SK-N-SH treated with all-trans-retinoic acid at 6 μM for 48 hours (cell line): ENCODE results near the gene NAE1.

ENCODE experiments used
- ATAC-seq: fragments of 200-7000 bp; cut with Tn5 transposase; 3 replicates; pipeline ENCODE4 v1.9.1; 2020; ENCODE audit warnings: mild to moderate bottlenecking, moderate library complexity
- ARNTL ChIP-seq: fragments of 450-650 bp; formaldehyde crosslinking; IDR thresholded peaks from 2 replicates; pipeline ENCODE4 v1.5.0; 2020; ENCODE audit warnings: low read depth, mild to moderate bottlenecking, moderate library complexity, borderline replicate concordance
- BACH2 ChIP-seq: fragments of 250-450 bp; sonication (Bioruptor Pico); IDR thresholded peaks from 2 replicates; pipeline ENCODE4 v1.9.0; 2021; ENCODE audit warnings: mild to moderate bottlenecking, borderline replicate concordance
- CSDC2 ChIP-seq: fragments of 250-450 bp; sonication (Bioruptor Pico); IDR thresholded peaks from 2 replicates; pipeline ENCODE4 v1.5.0; 2020; ENCODE audit warnings: mild to moderate bottlenecking, moderate library complexity
- CSRNP3 ChIP-seq: fragments of 250-450 bp; sonication (Bioruptor Pico); IDR thresholded peaks from 2 replicates; pipeline ENCODE4 v1.5.1; 2021; ENCODE audit warnings: mild to moderate bottlenecking, moderate library complexity
- ESRRG ChIP-seq: fragments of 250-450 bp; sonication (Bioruptor Pico); IDR thresholded peaks from 2 replicates; pipeline ENCODE4 v1.6.1; 2021; ENCODE audit warnings: mild to moderate bottlenecking
- GLIS3 ChIP-seq: fragments of 250-450 bp; sonication (Bioruptor Pico); IDR thresholded peaks from 2 replicates; pipeline ENCODE4 v1.5.0; 2020; ENCODE audit warnings: mild to moderate bottlenecking, moderate library complexity
- ISL1 ChIP-seq: fragments of 250-450 bp; sonication (Bioruptor Pico); IDR thresholded peaks from 2 replicates; pipeline ENCODE4 v2.1.2; 2022; ENCODE audit warnings: mild to moderate bottlenecking, moderate library complexity
- OSR1 ChIP-seq: fragments of 250-450 bp; sonication (Bioruptor Pico); IDR thresholded peaks from 2 replicates; pipeline ENCODE4 v1.8.0; 2022; ENCODE audit warnings: moderate library complexity, mild to moderate bottlenecking, inconsistent platforms
- POU6F1 ChIP-seq: fragments of 250-450 bp; sonication (Bioruptor Pico); IDR thresholded peaks from 2 replicates; pipeline ENCODE4 v1.8.0; 2021; ENCODE audit warnings: low read depth, mild to moderate bottlenecking, moderate library complexity, borderline replicate concordance
- PPARA ChIP-seq: fragments of 250-450 bp; sonication (Bioruptor Pico); IDR thresholded peaks from 2 replicates; pipeline ENCODE4 v1.5.0; 2020; ENCODE audit warnings: mild to moderate bottlenecking, borderline replicate concordance
- RARB ChIP-seq: fragments of 250-450 bp; sonication (Bioruptor Pico); IDR thresholded peaks from 2 replicates; pipeline ENCODE4 v1.8.0; 2021; ENCODE audit warnings: mild to moderate bottlenecking, moderate library complexity
- SNAI2 ChIP-seq: fragments of 250-450 bp; sonication (Bioruptor Pico); IDR thresholded peaks from 2 replicates; pipeline ENCODE4 v1.5.0; 2020; ENCODE audit warnings: mild to moderate bottlenecking, moderate library complexity
- TCF4 ChIP-seq: fragments of 250-450 bp; sonication (Bioruptor Pico); IDR thresholded peaks from 2 replicates; pipeline ENCODE4 v1.8.0; 2021; ENCODE audit warnings: mild to moderate bottlenecking, moderate library complexity, borderline replicate concordance
- TOX ChIP-seq: fragments of 250-450 bp; sonication (Bioruptor Pico); IDR thresholded peaks from 2 replicates; pipeline ENCODE4 v1.8.0; 2021; ENCODE audit warnings: mild to moderate bottlenecking, moderate library complexity, borderline replicate concordance
- TSHZ2 ChIP-seq: fragments of 250-450 bp; sonication (Bioruptor Pico); IDR thresholded peaks from 2 replicates; pipeline ENCODE4 v1.5.0; 2020; ENCODE audit warnings: mild to moderate bottlenecking, moderate library complexity
- ZC3H10 ChIP-seq: fragments of 250-450 bp; sonication (Bioruptor Pico); IDR thresholded peaks from 2 replicates; pipeline ENCODE4 v1.5.1; 2021; ENCODE audit warnings: mild to moderate bottlenecking, moderate library complexity
- ZFP3 ChIP-seq: fragments of 250-450 bp; sonication (Bioruptor Pico); IDR thresholded peaks from 2 replicates; pipeline ENCODE4 v1.5.0; 2020; ENCODE audit warnings: mild to moderate bottlenecking, moderate library complexity
- ZFP30 ChIP-seq: fragments of 450-650 bp; formaldehyde crosslinking; IDR thresholded peaks from 2 replicates; pipeline ENCODE4 v1.5.0; 2022; ENCODE audit warnings: mild to moderate bottlenecking, moderate library complexity
- ZNF70 ChIP-seq: fragments of 450-650 bp; formaldehyde crosslinking; IDR thresholded peaks from 2 replicates; pipeline ENCODE4 v1.5.0; 2020; ENCODE audit warnings: mild to moderate bottlenecking, moderate library complexity
- ZNF8 ChIP-seq: fragments of 450-650 bp; formaldehyde crosslinking; IDR thresholded peaks from 2 replicates; pipeline ENCODE4 v1.5.0; 2020; ENCODE audit warnings: mild to moderate bottlenecking, moderate library complexity
- TF ChIP-seq, protein P1 (sequence below): fragments of 250-450 bp; sonication (Bioruptor Pico); IDR thresholded peaks from 2 replicates; pipeline ENCODE4 v1.8.0; 2020; ENCODE audit warnings: mild to moderate bottlenecking, moderate library complexity, borderline replicate concordance
- TF ChIP-seq, protein P2 (sequence below): fragments of 250-450 bp; sonication (Bioruptor Pico); IDR thresholded peaks from 2 replicates; pipeline ENCODE4 v1.5.1; 2020; ENCODE audit warnings: low read depth, mild to moderate bottlenecking, moderate library complexity

The NAE1 gene

DNA sequence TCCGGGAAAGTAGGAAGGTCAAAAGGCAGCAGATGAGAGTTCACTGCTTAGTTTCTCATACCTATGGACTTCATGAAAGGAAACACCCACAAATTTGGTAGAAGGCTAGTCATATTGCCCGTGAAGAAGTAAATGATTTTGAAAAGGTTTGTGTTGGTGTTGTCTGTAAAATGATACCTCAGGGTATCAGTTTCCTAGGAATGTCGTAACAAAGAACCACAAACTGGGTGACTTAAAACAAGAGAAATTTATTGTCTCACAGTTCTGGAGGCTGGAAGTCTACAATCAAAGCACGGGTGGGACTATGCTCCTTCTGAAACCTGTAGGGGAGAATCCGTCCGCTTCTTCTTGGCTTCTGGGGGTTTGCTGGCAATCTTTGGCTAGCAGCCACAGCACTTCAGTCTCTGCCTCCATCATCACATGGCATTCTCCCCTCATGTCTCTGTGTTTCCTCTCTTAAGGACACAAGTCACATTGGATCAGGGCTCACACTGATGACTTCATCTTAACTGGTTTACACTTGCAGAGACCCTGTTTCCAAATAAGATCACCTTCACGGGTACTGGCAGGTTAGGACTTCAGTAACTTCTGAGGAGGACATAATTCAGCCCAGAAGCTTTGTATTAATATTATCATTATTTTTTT, 2.0 kb upstream of the NAE1 start:
- ATAC-seq: no peak

GRCh38 chr16:66832190-66832589, 1.4 kb upstream of the NAE1 start:
- no peak for ATAC-seq
- TF ChIP-seq ARNTL (CRISPR knock-in tag): no peak

More for the DNA sequence above, 2.0 kb upstream of the NAE1 start:
- TF ChIP-seq, protein P1, sequence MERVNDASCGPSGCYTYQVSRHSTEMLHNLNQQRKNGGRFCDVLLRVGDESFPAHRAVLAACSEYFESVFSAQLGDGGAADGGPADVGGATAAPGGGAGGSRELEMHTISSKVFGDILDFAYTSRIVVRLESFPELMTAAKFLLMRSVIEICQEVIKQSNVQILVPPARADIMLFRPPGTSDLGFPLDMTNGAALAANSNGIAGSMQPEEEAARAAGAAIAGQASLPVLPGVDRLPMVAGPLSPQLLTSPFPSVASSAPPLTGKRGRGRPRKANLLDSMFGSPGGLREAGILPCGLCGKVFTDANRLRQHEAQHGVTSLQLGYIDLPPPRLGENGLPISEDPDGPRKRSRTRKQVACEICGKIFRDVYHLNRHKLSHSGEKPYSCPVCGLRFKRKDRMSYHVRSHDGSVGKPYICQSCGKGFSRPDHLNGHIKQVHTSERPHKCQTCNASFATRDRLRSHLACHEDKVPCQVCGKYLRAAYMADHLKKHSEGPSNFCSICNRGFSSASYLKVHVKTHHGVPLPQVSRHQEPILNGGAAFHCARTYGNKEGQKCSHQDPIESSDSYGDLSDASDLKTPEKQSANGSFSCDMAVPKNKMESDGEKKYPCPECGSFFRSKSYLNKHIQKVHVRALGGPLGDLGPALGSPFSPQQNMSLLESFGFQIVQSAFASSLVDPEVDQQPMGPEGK: no peak
- TF ChIP-seq BACH2 (CRISPR knock-in tag) (no peak), OSR1 (no peak), ZNF70 (CRISPR knock-in tag) (no peak)

GRCh38 chr16:66824006-66824405, 6.8 kb downstream of the NAE1 start:
- no peak for ATAC-seq

GRCh38 chr16:66814734-66815133, 16.0 kb downstream of the NAE1 start:
- TF ChIP-seq TSHZ2: no peak

More at GRCh38 chr16:66824006-66824405, 6.8 kb downstream of the NAE1 start:
- TF ChIP-seq, protein P2, sequence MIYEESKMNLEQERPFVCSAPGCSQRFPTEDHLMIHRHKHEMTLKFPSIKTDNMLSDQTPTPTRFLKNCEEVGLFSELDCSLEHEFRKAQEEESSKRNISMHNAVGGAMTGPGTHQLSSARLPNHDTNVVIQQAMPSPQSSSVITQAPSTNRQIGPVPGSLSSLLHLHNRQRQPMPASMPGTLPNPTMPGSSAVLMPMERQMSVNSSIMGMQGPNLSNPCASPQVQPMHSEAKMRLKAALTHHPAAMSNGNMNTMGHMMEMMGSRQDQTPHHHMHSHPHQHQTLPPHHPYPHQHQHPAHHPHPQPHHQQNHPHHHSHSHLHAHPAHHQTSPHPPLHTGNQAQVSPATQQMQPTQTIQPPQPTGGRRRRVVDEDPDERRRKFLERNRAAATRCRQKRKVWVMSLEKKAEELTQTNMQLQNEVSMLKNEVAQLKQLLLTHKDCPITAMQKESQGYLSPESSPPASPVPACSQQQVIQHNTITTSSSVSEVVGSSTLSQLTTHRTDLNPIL (CRISPR knock-in tag): no peak
- TF ChIP-seq ISL1 (CRISPR knock-in tag): no peak
- TF ChIP-seq, protein P1: no peak
- TF ChIP-seq RARB (CRISPR knock-in tag): no peak
- TF ChIP-seq TOX: no peak
- no peak for TF ChIP-seq TCF4 (CRISPR knock-in tag)
- TF ChIP-seq SNAI2 (CRISPR knock-in tag): no peak
- no peak for TF ChIP-seq GLIS3 (CRISPR knock-in tag)
- TF ChIP-seq ARNTL (CRISPR knock-in tag): no peak
- TF ChIP-seq ZNF8 (CRISPR knock-in tag): no peak
- TF ChIP-seq, all 23 proteins: peak for 0

DNA sequence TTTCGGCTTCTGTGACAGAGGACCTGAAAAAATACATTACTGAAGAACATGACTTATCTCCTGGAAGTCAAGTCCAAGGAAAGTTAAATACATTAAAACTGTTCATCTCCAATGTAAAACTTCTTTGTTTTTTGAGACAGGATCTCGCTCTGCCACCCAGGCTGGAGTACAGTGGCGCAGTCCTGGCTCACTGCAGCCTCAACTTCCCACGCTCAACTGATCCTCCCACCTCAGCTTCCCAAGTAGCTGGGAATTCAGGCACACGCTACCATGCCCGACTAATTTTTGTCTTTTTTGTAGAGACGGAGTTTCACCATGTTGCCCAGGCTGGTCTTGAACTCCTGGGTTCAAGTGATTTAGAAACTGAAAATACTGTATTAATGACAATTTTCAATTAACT, 19.7 kb downstream of the NAE1 start:
- TF ChIP-seq CSRNP3 (CRISPR knock-in tag) (no peak), SNAI2 (CRISPR knock-in tag) (no peak), PPARA (no peak), OSR1 (no peak), ZFP3 (CRISPR knock-in tag) (no peak), ZFP30 (no peak), ZC3H10 (CRISPR knock-in tag) (no peak), ISL1 (CRISPR knock-in tag) (no peak), ZNF8 (CRISPR knock-in tag) (no peak), POU6F1 (CRISPR knock-in tag) (no peak), CSDC2 (no peak), ESRRG (CRISPR knock-in tag) (no peak), TOX (no peak), TCF4 (CRISPR knock-in tag) (no peak)
- TF ChIP-seq, protein P2 (CRISPR knock-in tag): no peak
- ATAC-seq: no peak

More at GRCh38 chr16:66814734-66815133, 16.0 kb downstream of the NAE1 start:
- no peak for ATAC-seq
